A673 (cell line): ENCODE results near the gene FGF21. TPM values are rescaled to one million over a fixed set of nuclear protein-coding genes. Genes with fewer than 3 reads are reported as not detected.

Source experiments
- BruUV-seq: library from RNA; stranded (reverse); fragments of 400-500 nt; replicated peaks from 2 replicates; lab custom pipeline; 2021; lab: Mats Ljungman, UMichigan
- CTCF ChIA-PET: fragments of 300-600 bp; sonication (Branson Sonifier 250); formaldehyde crosslinking; loops from one replicate; lab custom pipeline; 2022; ENCODE audit warnings: antibody characterized with exemption; lab: Charles Lee
- POLR2A ChIA-PET: fragments of 300-600 bp; sonication (Branson Sonifier 250); formaldehyde crosslinking; loops from one replicate; lab custom pipeline; 2022; ENCODE audit warnings: antibody characterized with exemption; ENCODE audit not compliant: low non-redundant PET; lab: Charles Lee
- DNase-seq: peaks from one replicate; pipeline ENCODE4 v3.0.0-alpha.2; 2015; ENCODE audit warnings: low spot score
- H3K27ac ChIP-seq: fragments of 200-600 bp; sonication (generic); 2 replicates; pipeline ENCODE4 v1.5.1; 2016; ENCODE audit warnings: mixed run types, low read depth, mild to moderate bottlenecking, mixed read lengths, antibody characterized with exemption, low read length; ENCODE audit not compliant: poor library complexity, severe bottlenecking
- H3K27me3 ChIP-seq: fragments of 200-600 bp; sonication (generic); replicated peaks from 2 replicates; pipeline ENCODE4 v1.6.1; 2017; ENCODE audit warnings: mixed run types, low read depth, mild to moderate bottlenecking, mixed read lengths, antibody characterized with exemption, low read length; ENCODE audit not compliant: insufficient read depth, poor library complexity
- H3K36me3 ChIP-seq: fragments of 200-600 bp; sonication (generic); 2 replicates; pipeline ENCODE4 v1.6.1; 2016; ENCODE audit warnings: mixed run types, mild to moderate bottlenecking, mixed read lengths, antibody characterized with exemption, low read length; ENCODE audit not compliant: insufficient read depth, poor library complexity, severe bottlenecking
- H3K4me1 ChIP-seq: fragments of 200-600 bp; sonication (generic); 2 replicates; pipeline ENCODE4 v1.6.1; 2017; ENCODE audit warnings: mixed run types, mild to moderate bottlenecking, mixed read lengths, antibody characterized with exemption, low read length; ENCODE audit not compliant: insufficient read depth, poor library complexity, severe bottlenecking
- H3K4me3 ChIP-seq: fragments of 200-600 bp; sonication (generic); 2 replicates; pipeline ENCODE4 v1.5.1; 2016; ENCODE audit warnings: low read depth, mixed run types, mild to moderate bottlenecking, mixed read lengths, low read length; ENCODE audit not compliant: poor library complexity, severe bottlenecking
- H3K9me3 ChIP-seq: fragments of 200-600 bp; sonication (generic); 2 replicates; pipeline ENCODE4 v1.6.1; 2016; ENCODE audit warnings: mixed run types, low read depth, mild to moderate bottlenecking, mixed read lengths, antibody characterized with exemption, low read length; ENCODE audit not compliant: poor library complexity, severe bottlenecking
- CTCF ChIP-seq: fragments of 300-800, 200-600 bp; sonication (generic); conservative IDR thresholded peaks from 2 replicates; pipeline ENCODE4 v1.5.1; 2017; ENCODE audit warnings: low read depth, mild to moderate bottlenecking, antibody characterized with exemption, low read length, moderate library complexity, mixed read lengths
- EZH2 ChIP-seq: fragments of 200-600 bp; sonication (generic); IDR thresholded peaks from 2 replicates; pipeline ENCODE4 v1.6.1; 2017; ENCODE audit warnings: borderline replicate concordance, low read depth, mild to moderate bottlenecking, mixed read lengths, antibody characterized with exemption, low read length; ENCODE audit not compliant: poor library complexity, severe bottlenecking
- intact Hi-C: fragments of 100-400 bp; cut with micrococcal nuclease; formaldehyde crosslinking; loops from one replicate; pipeline ENCODE4 v1.10.0; 2022; ENCODE audit not compliant: unreplicated experiment
- total RNA-seq: library from RNA; stranded (reverse); gene quantifications from 2 replicates; pipeline ENCODE4 v1.2.3, GENCODE V29; 2021

FGF21 gene
- total RNA-seq, 1 experiment from 2014 or later = not detected

- Histone ChIP-seq H3K4me1 (peaks cover 45% of the 10 kb centered on the region), H3K4me3 (no peak overlapping the region), H3K27ac (peak overlapping the region; percentile 51), H3K27me3 (no peaks in the 10 kb centered on the region), H3K9me3 (no peaks in the 10 kb centered on the region), H3K36me3 (no peaks in the 10 kb centered on the region)
- POLR2A ChIA-PET = no interaction called here
- BruUV-seq = no TSS peak
- CTCF ChIA-PET = no interaction called here
- TF ChIP-seq EZH2 = no peak
- no peak for TF ChIP-seq CTCF
- no peak for DNase-seq
- intact Hi-C loops = no loop called here
Measured at GRCh38 chr19:48718711-48719231, 36.6 kb upstream of the FGF21 start.

GRCh38 chr19:48719263-48720171 lies 35.8 kb upstream of the FGF21 start, which contains the start of gene MAMSTR:
MAMSTR (minus strand) TSS chr19:48719725; CDS start chr19:48719031, 694 bp downstream.
- CTCF ChIA-PET = no interaction called here
- no peak for DNase-seq
- Histone ChIP-seq H3K9me3 (no peaks in the 10 kb centered on the region), H3K36me3 (no peaks in the 10 kb centered on the region), H3K4me1 (peaks cover 52% of the 10 kb centered on the region), H3K27ac (peak within 1 kb of the TSS; percentile 84), H3K27me3 (no peaks in the 10 kb centered on the region), H3K4me3 (peak within 1 kb of the TSS; percentile 56)
- BruUV-seq = no TSS peak
- intact Hi-C loops = no loop called here
- TF ChIP-seq CTCF (no peak), EZH2 (no peak)
- POLR2A ChIA-PET = no interaction called here

GRCh38 chr19:48720251-48720612 lies 35.1 kb upstream of the FGF21 start:
- Histone ChIP-seq H3K4me3 (peak overlapping the region; percentile 56), H3K9me3 (no peaks in the 10 kb centered on the region), H3K36me3 (no peaks in the 10 kb centered on the region), H3K4me1 (peaks cover 51% of the 10 kb centered on the region), H3K27ac (peak overlapping the region; percentile 84), H3K27me3 (no peaks in the 10 kb centered on the region)
- no peak for TF ChIP-seq CTCF
- no peak for TF ChIP-seq EZH2
- BruUV-seq = no TSS peak
- ChIA-PET CTCF (no interaction called here), POLR2A (no interaction called here)
- no peak for DNase-seq
- intact Hi-C loops = no loop called here
